Liver (tissue), 9 donors: ENCODE results near the gene UNCX. TPM values are rescaled to one million over a fixed set of nuclear protein-coding genes. Genes with fewer than 3 reads are reported as not detected.

Experiments used
- DNase-seq: peaks from one replicate; pipeline ENCODE4 v3.0.0-alpha.2; 2017; ENCODE audit warnings: low spot score
- H3K27ac ChIP-seq, 2 donors: one replicate each; pipeline ENCODE4 v1.7.0; 2013; ENCODE audit warnings: inconsistent platforms in 2 of 2, low read length in 2 of 2, control low read depth in 1 of 2, low read depth in 1 of 2, mild to moderate bottlenecking in 1 of 2
- H3K27me3 ChIP-seq, 4 donors: one replicate each; pipeline versions ENCODE4 v1.6.1 to v1.7.0; 2013; ENCODE audit warnings: low read length in 3 of 4, inconsistent platforms in 1 of 4, mild to moderate bottlenecking in 1 of 4, moderate library complexity in 1 of 4; ENCODE audit not compliant: control insufficient read depth in 4 of 4, insufficient read depth in 4 of 4
- H3K36me3 ChIP-seq, 4 donors: one replicate each; pipeline versions ENCODE4 v1.6.1 to v1.7.0; 2013; ENCODE audit warnings: low read length in 3 of 4, mild to moderate bottlenecking in 3 of 4, low read depth in 1 of 4, moderate library complexity in 1 of 4; ENCODE audit not compliant: control insufficient read depth in 4 of 4, insufficient read depth in 3 of 4
- H3K4me1 ChIP-seq, 4 donors: one replicate each; pipeline versions ENCODE4 v1.6.1 to v1.7.0; 2013; ENCODE audit warnings: low read length in 3 of 4, mild to moderate bottlenecking in 3 of 4, moderate library complexity in 1 of 4; ENCODE audit not compliant: control insufficient read depth in 4 of 4, insufficient read depth in 4 of 4
- H3K4me3 ChIP-seq, 3 donors: one replicate each; pipeline versions ENCODE4 v1.6.1 to v1.7.0; 2013; ENCODE audit warnings: low read length in 3 of 3, control low read depth in 1 of 3, low read depth in 1 of 3, mild to moderate bottlenecking in 1 of 3
- H3K9ac ChIP-seq, 2 donors: one replicate each; pipeline ENCODE4 v1.7.0; 2013; ENCODE audit warnings: low read length in 2 of 2, mild to moderate bottlenecking in 2 of 2, moderate library complexity in 2 of 2, control low read depth in 1 of 2, low read depth in 1 of 2
- H3K9me3 ChIP-seq, 4 donors: one replicate each; pipeline versions ENCODE4 v1.6.1 to v1.7.0; 2013; ENCODE audit warnings: low read length in 3 of 4; ENCODE audit not compliant: control insufficient read depth in 4 of 4
- EGR1 ChIP-seq, 2 donors: IDR thresholded peaks; 2 replicates each; pipeline ENCODE4 v1.6.1; 2016 to 2018; ENCODE audit warnings: antibody characterized with exemption in 2 of 2, low read depth in 2 of 2
- FOXA1 ChIP-seq: IDR thresholded peaks from 2 replicates; pipeline ENCODE4 v1.6.1; 2016; ENCODE audit warnings: antibody characterized with exemption
- FOXA2 ChIP-seq: IDR thresholded peaks from 2 replicates; pipeline ENCODE4 v1.6.1; 2016; ENCODE audit warnings: antibody characterized with exemption
- GABPA ChIP-seq, 2 donors: IDR thresholded peaks in 1 of 2; conservative IDR thresholded peaks in 1 of 2; 2 replicates each; pipeline ENCODE4 v1.6.1; 2016; ENCODE audit warnings: antibody characterized with exemption in 2 of 2, mild to moderate bottlenecking in 1 of 2, moderate library complexity in 1 of 2
- HNF4A ChIP-seq, 2 donors: conservative IDR thresholded peaks; 2 replicates each; pipeline ENCODE4 v1.6.1; 2016; ENCODE audit warnings: antibody characterized with exemption in 2 of 2, mild to moderate bottlenecking in 2 of 2
- JUND ChIP-seq, 2 donors: IDR thresholded peaks; 2 replicates each; pipeline ENCODE4 v1.6.1; 2016; ENCODE audit warnings: antibody characterized with exemption in 2 of 2
- NR2F2 ChIP-seq: IDR thresholded peaks from 2 replicates; pipeline ENCODE4 v1.6.1; 2016; ENCODE audit warnings: antibody characterized with exemption
- RAD21 ChIP-seq, 2 donors: IDR thresholded peaks; 2 replicates each; pipeline ENCODE4 v1.6.1; 2016; ENCODE audit warnings: antibody characterized with exemption in 2 of 2, mild to moderate bottlenecking in 2 of 2
- RXRA ChIP-seq, 2 donors: IDR thresholded peaks; 2 replicates each; pipeline ENCODE4 v1.6.1; 2017 to 2018; ENCODE audit warnings: antibody characterized with exemption in 2 of 2, mild to moderate bottlenecking in 1 of 2
- TAF1 ChIP-seq: conservative IDR thresholded peaks from 2 replicates; pipeline ENCODE4 v1.6.1; 2016; ENCODE audit warnings: antibody characterized with exemption, mild to moderate bottlenecking
- YY1 ChIP-seq: IDR thresholded peaks from 2 replicates; pipeline ENCODE4 v1.6.1; 2016; ENCODE audit warnings: antibody characterized with exemption, mild to moderate bottlenecking
- WGBS: extraction: QIAGEN DNeasy Blood & Tissue Kit; methylation state at CpG from one replicate; pipeline ENCODE4 v1.1.7; 2013; 5-methylcytosine and 5-hydroxymethylcytosine counted together
- polyA plus RNA-seq, 2 donors: library from polyadenylated mRNA; stranded (reverse) in 1 of 2; unstranded in 1 of 2; fragments of 200-250 nt in 1 of 2; fragments of >200 nt in 1 of 2; fragmentation: Nextera tagmentation in 1 of 2; extraction: Ambion mirVana in 1 of 2; gene quantifications; one replicate each; pipeline versions ENCODE4 v1.2.1 to v1.2.3, GENCODE V29; 2013 to 2015
- total RNA-seq, 2 donors: library from RNA; depleted of rRNA; stranded (reverse); fragments of >200 nt; gene quantifications; one replicate each; pipeline ENCODE4 v1.2.3, GENCODE V29; 2014
- TF ChIP-seq, protein P1 (sequence below): IDR thresholded peaks from 2 replicates; pipeline ENCODE4 v1.6.1; 2016; ENCODE audit warnings: antibody characterized with exemption
- TF ChIP-seq, protein P2 (sequence below): fragments of 150-350 bp; IDR thresholded peaks from 2 replicates; pipeline ENCODE4 v1.5.1; 2017; ENCODE audit warnings: improper control_type of control experiment, low read depth, low read length; ENCODE audit not compliant: missing input control
- TF ChIP-seq, protein P3 (sequence below): IDR thresholded peaks from 2 replicates; pipeline ENCODE4 v1.6.1; 2016; ENCODE audit warnings: antibody characterized with exemption
- TF ChIP-seq, protein P4 (sequence below): IDR thresholded peaks from 2 replicates; pipeline ENCODE4 v1.6.1; 2016; ENCODE audit warnings: antibody characterized with exemption, mild to moderate bottlenecking
- donor health status: healthy.
- donor health status: healthy.
- donor health status: healthy.
- donor health status: healthy.
- donor health status: healthy.

UNCX gene
- total and polyA plus RNA-seq, 4 donors = not detected

DNA sequence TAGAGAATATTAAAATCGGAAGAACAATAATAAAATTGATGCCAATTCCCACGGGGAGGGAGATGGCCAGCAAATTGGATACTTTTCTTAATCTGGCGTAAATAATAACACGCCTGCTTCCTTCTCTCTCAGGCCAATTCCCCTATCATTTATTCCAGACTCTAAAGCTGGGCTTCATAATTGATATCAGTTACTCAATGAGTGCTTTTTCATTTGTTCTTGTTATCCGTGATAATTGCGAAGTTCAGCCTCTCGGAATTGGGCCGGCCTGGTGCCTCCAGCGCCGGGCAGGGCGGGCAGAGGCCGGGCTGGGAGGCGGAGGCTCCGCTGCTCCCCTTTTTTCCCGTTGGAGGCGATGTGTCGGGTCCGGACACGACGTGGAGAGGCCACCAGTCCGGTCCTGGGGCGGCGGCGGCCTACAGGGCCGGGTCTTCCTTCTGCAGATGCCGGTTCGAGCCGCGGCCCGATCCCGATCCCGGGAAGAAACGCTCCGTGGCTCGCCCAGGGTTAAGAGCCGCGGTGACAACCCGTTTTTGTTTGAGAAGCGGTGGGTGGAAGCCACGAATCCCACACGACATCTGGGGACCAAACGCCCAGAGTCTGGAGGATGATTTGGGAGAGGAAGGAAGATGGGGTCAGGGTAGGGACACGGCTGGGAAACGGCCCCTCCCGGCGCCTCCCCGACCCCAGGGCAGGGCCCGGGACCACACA lies 13.6 kb downstream of the UNCX start:
- H3K36me3 ChIP-seq = no peaks in the 10 kb centered on the region
- H3K9ac ChIP-seq = no peak overlapping the region
- DNase-seq = no peak
- no peaks in the 10 kb centered on the region for H3K9me3 ChIP-seq
- H3K27me3 ChIP-seq = peaks cover 8 to 24% (median 13%) of the 10 kb centered on the region in 4 donors
- H3K27ac ChIP-seq = no peak overlapping the region
- H3K4me1 ChIP-seq = peaks cover 0 to 11% (median 0%) of the 10 kb centered on the region in 4 donors
- H3K4me3 ChIP-seq = no peak overlapping the region
- WGBS = 7% methylated on average over 48 of the region's 48 CpGs
- TF ChIP-seq RAD21 (IDR thresholded peaks at IDR 0.05) = no peak

DNA sequence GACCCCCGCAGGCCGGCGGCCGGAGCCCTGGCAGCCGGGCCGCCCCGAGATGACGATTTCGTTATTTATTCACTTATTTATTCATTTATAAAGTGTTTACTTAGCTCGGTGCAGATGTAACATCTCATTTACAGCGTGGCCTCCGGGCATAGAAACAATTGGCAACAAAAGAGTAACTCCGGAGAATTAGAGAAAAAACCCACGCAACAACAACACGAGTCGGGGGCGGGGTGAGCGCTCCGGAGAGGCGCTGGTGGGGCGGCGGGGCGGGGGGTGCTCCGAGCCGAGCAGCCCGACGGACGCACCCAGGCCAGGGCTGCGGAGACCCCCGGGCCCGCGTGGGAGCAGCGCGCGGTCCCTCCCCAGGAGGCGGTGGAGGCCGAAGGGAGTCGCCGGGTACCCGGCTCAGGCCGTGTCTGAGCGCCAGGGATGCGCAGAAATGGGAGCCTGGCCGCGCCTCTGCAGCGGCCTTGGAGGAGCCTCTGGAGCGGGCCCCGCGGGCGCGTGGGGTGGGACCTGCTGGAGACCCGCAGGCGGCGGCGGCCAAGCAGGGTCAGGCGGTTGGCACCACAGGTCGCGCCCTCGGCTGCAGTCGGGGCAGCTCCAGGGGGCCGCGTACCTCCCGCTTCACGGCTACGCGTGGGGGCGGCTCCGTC lies 14.3 kb downstream of the UNCX start:
- Histone ChIP-seq H3K36me3 (no peaks in the 10 kb centered on the region), H3K27me3 (peaks cover 8 to 20% (median 12%) of the 10 kb centered on the region in 4 donors), H3K4me1 (peaks cover 0 to 9% (median 0%) of the 10 kb centered on the region in 4 donors), H3K9me3 (no peaks in the 10 kb centered on the region), H3K4me3 (no peak overlapping the region), H3K27ac (no peak overlapping the region), H3K9ac (no peak overlapping the region)
- 5% methylated on average over 68 of the region's 68 CpGs for WGBS
- TF ChIP-seq, protein P1, sequence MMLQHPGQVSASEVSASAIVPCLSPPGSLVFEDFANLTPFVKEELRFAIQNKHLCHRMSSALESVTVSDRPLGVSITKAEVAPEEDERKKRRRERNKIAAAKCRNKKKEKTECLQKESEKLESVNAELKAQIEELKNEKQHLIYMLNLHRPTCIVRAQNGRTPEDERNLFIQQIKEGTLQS = no peak
- TF ChIP-seq YY1 = no peak
- no peak for TF ChIP-seq NR2F2
- TF ChIP-seq FOXA1 = no peak
- TF ChIP-seq, protein P2, sequence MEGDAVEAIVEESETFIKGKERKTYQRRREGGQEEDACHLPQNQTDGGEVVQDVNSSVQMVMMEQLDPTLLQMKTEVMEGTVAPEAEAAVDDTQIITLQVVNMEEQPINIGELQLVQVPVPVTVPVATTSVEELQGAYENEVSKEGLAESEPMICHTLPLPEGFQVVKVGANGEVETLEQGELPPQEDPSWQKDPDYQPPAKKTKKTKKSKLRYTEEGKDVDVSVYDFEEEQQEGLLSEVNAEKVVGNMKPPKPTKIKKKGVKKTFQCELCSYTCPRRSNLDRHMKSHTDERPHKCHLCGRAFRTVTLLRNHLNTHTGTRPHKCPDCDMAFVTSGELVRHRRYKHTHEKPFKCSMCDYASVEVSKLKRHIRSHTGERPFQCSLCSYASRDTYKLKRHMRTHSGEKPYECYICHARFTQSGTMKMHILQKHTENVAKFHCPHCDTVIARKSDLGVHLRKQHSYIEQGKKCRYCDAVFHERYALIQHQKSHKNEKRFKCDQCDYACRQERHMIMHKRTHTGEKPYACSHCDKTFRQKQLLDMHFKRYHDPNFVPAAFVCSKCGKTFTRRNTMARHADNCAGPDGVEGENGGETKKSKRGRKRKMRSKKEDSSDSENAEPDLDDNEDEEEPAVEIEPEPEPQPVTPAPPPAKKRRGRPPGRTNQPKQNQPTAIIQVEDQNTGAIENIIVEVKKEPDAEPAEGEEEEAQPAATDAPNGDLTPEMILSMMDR = no peak
- DNase-seq = no peak

DNA sequence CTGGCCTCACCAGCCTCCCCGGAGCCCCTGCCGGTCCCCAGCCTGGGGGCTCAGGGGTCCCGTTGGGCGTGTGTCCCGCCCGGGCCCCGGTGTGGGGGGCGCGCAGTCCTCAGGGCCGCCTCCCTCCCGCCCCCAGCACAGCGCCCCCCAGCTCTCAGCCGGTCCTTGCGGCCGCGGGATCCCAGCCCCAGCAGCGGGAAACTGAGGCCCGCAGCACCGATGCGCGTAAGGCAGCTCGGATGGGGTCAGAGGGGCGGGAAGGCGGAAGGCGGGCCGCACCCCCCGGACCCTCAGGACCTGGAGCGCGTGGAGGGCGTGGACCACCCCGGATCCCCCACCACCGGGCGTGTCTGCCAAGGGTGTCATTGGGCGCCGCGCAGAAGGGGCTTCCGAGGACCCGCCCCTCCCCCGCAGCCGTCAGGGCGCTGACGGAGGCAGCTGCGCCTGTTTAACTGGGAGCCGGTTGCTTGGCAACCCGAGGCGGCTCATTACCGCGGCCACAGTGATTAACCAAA lies 14.9 kb downstream of the UNCX start:
- peaks cover 0 to 7% (median 0%) of the 10 kb centered on the region in 4 donors for H3K4me1 ChIP-seq
- no peaks in the 10 kb centered on the region for H3K36me3 ChIP-seq
- H3K27ac ChIP-seq = no peak overlapping the region
- no peak for DNase-seq
- H3K9ac ChIP-seq = no peak overlapping the region
- peaks cover 3 to 20% (median 12%) of the 10 kb centered on the region in 4 donors for H3K27me3 ChIP-seq
- no peaks in the 10 kb centered on the region for H3K9me3 ChIP-seq
- no peak overlapping the region for H3K4me3 ChIP-seq
- 7% methylated on average over 48 of the region's 48 CpGs for WGBS
- no peak for TF ChIP-seq JUND (IDR thresholded peaks at IDR 0.05)
- TF ChIP-seq NR2F2 = no peak
- no peak for TF ChIP-seq HNF4A (conservative IDR thresholded peaks at IDR 0.05)
- TF ChIP-seq, protein P3, sequence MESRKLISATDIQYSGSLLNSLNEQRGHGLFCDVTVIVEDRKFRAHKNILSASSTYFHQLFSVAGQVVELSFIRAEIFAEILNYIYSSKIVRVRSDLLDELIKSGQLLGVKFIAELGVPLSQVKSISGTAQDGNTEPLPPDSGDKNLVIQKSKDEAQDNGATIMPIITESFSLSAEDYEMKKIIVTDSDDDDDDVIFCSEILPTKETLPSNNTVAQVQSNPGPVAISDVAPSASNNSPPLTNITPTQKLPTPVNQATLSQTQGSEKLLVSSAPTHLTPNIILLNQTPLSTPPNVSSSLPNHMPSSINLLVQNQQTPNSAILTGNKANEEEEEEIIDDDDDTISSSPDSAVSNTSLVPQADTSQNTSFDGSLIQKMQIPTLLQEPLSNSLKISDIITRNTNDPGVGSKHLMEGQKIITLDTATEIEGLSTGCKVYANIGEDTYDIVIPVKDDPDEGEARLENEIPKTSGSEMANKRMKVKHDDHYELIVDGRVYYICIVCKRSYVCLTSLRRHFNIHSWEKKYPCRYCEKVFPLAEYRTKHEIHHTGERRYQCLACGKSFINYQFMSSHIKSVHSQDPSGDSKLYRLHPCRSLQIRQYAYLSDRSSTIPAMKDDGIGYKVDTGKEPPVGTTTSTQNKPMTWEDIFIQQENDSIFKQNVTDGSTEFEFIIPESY = no peak
- TF ChIP-seq EGR1 (IDR thresholded peaks at IDR 0.05; ENCODE audit: low read depth in 2 of 2) = no peak
- TF ChIP-seq, protein P4, sequence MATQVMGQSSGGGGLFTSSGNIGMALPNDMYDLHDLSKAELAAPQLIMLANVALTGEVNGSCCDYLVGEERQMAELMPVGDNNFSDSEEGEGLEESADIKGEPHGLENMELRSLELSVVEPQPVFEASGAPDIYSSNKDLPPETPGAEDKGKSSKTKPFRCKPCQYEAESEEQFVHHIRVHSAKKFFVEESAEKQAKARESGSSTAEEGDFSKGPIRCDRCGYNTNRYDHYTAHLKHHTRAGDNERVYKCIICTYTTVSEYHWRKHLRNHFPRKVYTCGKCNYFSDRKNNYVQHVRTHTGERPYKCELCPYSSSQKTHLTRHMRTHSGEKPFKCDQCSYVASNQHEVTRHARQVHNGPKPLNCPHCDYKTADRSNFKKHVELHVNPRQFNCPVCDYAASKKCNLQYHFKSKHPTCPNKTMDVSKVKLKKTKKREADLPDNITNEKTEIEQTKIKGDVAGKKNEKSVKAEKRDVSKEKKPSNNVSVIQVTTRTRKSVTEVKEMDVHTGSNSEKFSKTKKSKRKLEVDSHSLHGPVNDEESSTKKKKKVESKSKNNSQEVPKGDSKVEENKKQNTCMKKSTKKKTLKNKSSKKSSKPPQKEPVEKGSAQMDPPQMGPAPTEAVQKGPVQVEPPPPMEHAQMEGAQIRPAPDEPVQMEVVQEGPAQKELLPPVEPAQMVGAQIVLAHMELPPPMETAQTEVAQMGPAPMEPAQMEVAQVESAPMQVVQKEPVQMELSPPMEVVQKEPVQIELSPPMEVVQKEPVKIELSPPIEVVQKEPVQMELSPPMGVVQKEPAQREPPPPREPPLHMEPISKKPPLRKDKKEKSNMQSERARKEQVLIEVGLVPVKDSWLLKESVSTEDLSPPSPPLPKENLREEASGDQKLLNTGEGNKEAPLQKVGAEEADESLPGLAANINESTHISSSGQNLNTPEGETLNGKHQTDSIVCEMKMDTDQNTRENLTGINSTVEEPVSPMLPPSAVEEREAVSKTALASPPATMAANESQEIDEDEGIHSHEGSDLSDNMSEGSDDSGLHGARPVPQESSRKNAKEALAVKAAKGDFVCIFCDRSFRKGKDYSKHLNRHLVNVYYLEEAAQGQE = no peak
- TF ChIP-seq GABPA (IDR thresholded peaks at IDR 0.05 in 1 of 2, conservative IDR thresholded peaks at IDR 0.05 in 1 of 2) = no peak
- TF ChIP-seq, protein P2 = no peak
- TF ChIP-seq, protein P1 = no peak
- TF ChIP-seq RXRA (IDR thresholded peaks at IDR 0.05) = no peak
- TF ChIP-seq TAF1 = no peak
- no peak for TF ChIP-seq FOXA2
